ENCODE results near the gene AP4E1.

- no peak for TF ChIP-seq LEF1 (IDR thresholded peaks at IDR 0.05; ENCODE audit: borderline replicate concordance)
- no peak for TF ChIP-seq FOXK2 (IDR thresholded peaks at IDR 0.05)
- no peak for TF ChIP-seq FOXM1 (IDR thresholded peaks at IDR 0.05; ENCODE audit: borderline replicate concordance)
- no peak for TF ChIP-seq ARNT (IDR thresholded peaks at IDR 0.05)
- no peak for TF ChIP-seq SUZ12 (IDR thresholded peaks at IDR 0.05)
- TF ChIP-seq PKNOX1 (IDR thresholded peaks at IDR 0.05): no peak
- TF ChIP-seq HDGF (IDR thresholded peaks at IDR 0.05; ENCODE audit: borderline replicate concordance): no peak
- TF ChIP-seq BHLHE40 (IDR thresholded peaks at IDR 0.05; ENCODE audit: borderline replicate concordance): no peak
- no peak for TF ChIP-seq TARDBP (IDR thresholded peaks at IDR 0.05)
- TF ChIP-seq CTBP1 (IDR thresholded peaks at IDR 0.05; ENCODE audit: borderline replicate concordance): no peak
- no peak for TF ChIP-seq ZNF384 (IDR thresholded peaks at IDR 0.05)
- TF ChIP-seq FOXA1 (IDR thresholded peaks at IDR 0.05): no peak
- no peak for TF ChIP-seq SP1 (IDR thresholded peaks at IDR 0.05)
Observed at GRCh38 chr15:51004103-51004551, 95.6 kb downstream of the AP4E1 start.
